D341Med (cell line): ENCODE data around the gene DNAH1.

ENCODE experiments used
- DNase-seq: peaks from one replicate; pipeline ENCODE4 v3.0.0; 2012; ENCODE audit warnings: low spot score

The DNAH1 gene

DNA sequence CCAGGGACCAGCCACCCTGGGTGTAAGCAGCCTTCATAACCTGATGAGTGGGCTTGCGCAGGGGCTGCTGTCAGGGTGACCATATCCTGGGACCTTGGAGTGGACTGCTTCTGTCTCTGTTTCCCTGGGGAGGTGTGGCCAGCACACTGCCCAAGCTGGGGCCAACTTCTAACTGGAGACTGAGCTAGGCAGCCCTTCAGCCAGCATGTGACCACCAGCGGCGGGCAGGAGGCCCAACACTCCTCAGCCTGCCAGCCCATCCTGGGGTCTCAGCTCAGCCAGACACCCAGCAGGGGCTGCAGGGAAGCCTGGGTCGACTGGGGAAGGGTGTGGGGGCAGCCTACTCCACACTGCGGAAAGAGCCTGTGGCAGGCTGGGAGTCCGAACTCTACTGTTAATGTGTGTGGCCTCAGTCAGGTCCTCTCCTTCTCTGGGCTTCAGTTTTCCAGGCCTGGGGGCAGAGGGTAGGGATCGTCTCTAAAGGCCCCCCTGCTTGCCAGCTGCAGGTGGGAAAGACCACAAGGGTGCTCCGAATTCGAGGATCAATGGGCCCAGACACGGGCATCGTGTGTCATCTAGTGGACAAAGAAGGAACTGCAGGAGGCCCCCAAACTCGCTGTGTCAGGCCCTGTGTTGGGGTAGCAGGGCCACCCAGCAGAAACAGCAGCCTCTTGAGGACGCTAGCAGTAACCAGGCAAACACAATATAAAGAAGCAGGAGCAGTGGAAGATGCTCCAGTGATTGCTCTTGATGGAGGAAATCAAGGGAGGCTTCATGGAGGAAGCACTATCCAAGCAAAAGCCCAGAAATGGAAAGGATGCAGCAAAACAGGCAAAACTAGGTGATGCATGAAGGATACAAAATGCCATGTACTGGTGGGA is 130.8 kb downstream of the DNAH1 start:
- DNase-seq = peak; percentile 84

DNA sequence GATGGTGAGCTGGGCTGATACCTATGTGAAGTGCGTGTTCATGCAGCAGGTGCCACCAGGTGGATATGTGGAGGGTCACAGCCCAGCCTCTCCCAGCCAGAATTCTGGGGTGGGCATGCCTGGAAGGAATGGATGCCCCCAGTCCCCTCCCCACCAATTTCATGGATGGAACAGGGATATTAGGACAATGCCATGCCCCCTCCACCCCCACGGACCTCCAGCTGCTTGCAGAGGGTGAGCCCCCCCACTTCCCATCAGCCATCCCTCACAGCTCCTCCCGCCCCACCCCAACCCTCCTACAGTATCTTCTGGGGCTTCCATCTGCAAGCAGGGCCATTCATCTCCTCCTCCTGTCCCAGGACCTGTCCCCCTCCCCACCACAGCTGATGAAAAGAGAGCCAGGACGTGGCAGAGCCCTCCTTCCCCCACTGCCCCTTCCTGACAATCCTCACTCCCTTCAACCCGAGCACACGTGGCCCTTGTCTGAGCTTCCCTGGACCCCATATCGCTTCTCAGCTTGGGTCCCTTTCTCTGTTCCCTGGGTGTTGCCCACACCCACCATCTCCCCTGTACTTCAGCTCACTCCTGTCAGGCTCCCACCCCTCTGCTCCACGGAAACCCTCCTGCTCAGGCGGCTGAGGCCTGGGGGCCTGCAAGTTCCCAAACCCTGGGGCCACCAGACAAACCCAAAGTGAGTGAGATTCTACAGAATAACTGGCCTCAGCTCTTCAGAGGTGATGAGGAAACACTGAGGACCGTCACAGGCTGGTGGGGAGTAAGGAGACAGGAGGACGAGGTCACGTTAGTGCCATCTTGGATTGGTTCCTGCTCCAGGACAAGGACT is 131.6 kb downstream of the DNAH1 start:
- DNase-seq = no peak
